Ectodermal cell (in vitro differentiated cells): ENCODE data around the gene ZNFX1.

ENCODE experiments used
- H3K27ac ChIP-seq: 2 replicates; pipeline ENCODE4 v1.7.0; 2013; ENCODE audit warnings: mild to moderate bottlenecking, low read depth, low read length; ENCODE audit not compliant: insufficient read depth, poor library complexity, severe bottlenecking
- H3K27me3 ChIP-seq: 2 replicates; pipeline ENCODE4 v1.7.0; 2013; ENCODE audit warnings: mild to moderate bottlenecking, low read length; ENCODE audit not compliant: insufficient read depth, control insufficient read depth, poor library complexity, severe bottlenecking
- H3K36me3 ChIP-seq: one replicate; pipeline ENCODE4 v1.7.0; 2013; ENCODE audit warnings: low read length; ENCODE audit not compliant: control insufficient read depth, insufficient read depth
- H3K4me1 ChIP-seq: one replicate; pipeline ENCODE4 v1.7.0; 2013; ENCODE audit warnings: low read length; ENCODE audit not compliant: control insufficient read depth, insufficient read depth
- H3K4me3 ChIP-seq: 2 replicates; pipeline ENCODE4 v1.7.0; 2013; ENCODE audit warnings: low read depth, low read length, control low read depth; ENCODE audit not compliant: insufficient read depth
- H3K9me3 ChIP-seq: 2 replicates; pipeline ENCODE4 v1.7.0; 2013; ENCODE audit warnings: mild to moderate bottlenecking, low read length, moderate library complexity; ENCODE audit not compliant: control insufficient read depth
- WGBS, 2 experiments: methylation state at CpG; one replicate each; pipeline ENCODE4 v1.1.7; 2013; ENCODE audit warnings: missing lambda C conversion rate in 2 of 2; 5-methylcytosine and 5-hydroxymethylcytosine counted together

ZNFX1 gene

GRCh38 chr20:49270177-49270576, 7.7 kb downstream of the ZNFX1 start:
- Histone ChIP-seq H3K4me1 (no peaks in the 10 kb centered on the region), H3K36me3 (peaks cover 22% of the 10 kb centered on the region)
- WGBS, 2 experiments, result 93% methylated on average over 7 of the region's 7 CpGs

GRCh38 chr20:49268600-49269365, 9.1 kb downstream of the ZNFX1 start:
- H3K36me3 ChIP-seq, result peaks cover 24% of the 10 kb centered on the region

More at GRCh38 chr20:49270177-49270576, 7.7 kb downstream of the ZNFX1 start:
- no peak overlapping the region for H3K4me3 ChIP-seq
- H3K27me3 ChIP-seq, result no peaks in the 10 kb centered on the region
- no peak overlapping the region for H3K27ac ChIP-seq
- no peaks in the 10 kb centered on the region for H3K9me3 ChIP-seq

GRCh38 chr20:49267327-49267726, 10.5 kb downstream of the ZNFX1 start:
- H3K27ac ChIP-seq, result no peak overlapping the region
- no peaks in the 10 kb centered on the region for H3K27me3 ChIP-seq
- H3K4me3 ChIP-seq, result no peak overlapping the region
- H3K9me3 ChIP-seq, result no peaks in the 10 kb centered on the region
- no peaks in the 10 kb centered on the region for H3K4me1 ChIP-seq
- peaks cover 28% of the 10 kb centered on the region for H3K36me3 ChIP-seq
- WGBS, 2 experiments, result 90 to 94% methylated on average over 2 to 3 of the region's 4 CpGs

More at GRCh38 chr20:49268600-49269365, 9.1 kb downstream of the ZNFX1 start:
- H3K9me3 ChIP-seq, result no peaks in the 10 kb centered on the region
- no peaks in the 10 kb centered on the region for H3K27me3 ChIP-seq
- no peaks in the 10 kb centered on the region for H3K4me1 ChIP-seq
- H3K4me3 ChIP-seq, result no peak overlapping the region
- no peak overlapping the region for H3K27ac ChIP-seq
- 100% methylated on average over 1 of the region's 1 CpG for WGBS, 2 experiments

- 79 to 100% methylated on average over 1 of the region's 1 CpG for WGBS, 2 experiments
- H3K36me3 ChIP-seq, result peaks cover 18% of the 10 kb centered on the region
Measured at GRCh38 chr20:49262444-49262843, 15.4 kb downstream of the ZNFX1 start.

GRCh38 chr20:49261173-49261572, 16.7 kb downstream of the ZNFX1 start:
- H3K4me3 ChIP-seq, result no peak overlapping the region
- H3K27me3 ChIP-seq, result no peaks in the 10 kb centered on the region
- H3K27ac ChIP-seq, result no peak overlapping the region
- no peaks in the 10 kb centered on the region for H3K4me1 ChIP-seq
- no peaks in the 10 kb centered on the region for H3K9me3 ChIP-seq
- peaks cover 27% of the 10 kb centered on the region for H3K36me3 ChIP-seq
- 97 to 100% methylated on average over 3 of the region's 3 CpGs for WGBS, 2 experiments

More at GRCh38 chr20:49262444-49262843, 15.4 kb downstream of the ZNFX1 start:
- Histone ChIP-seq H3K4me3 (no peak overlapping the region), H3K4me1 (no peaks in the 10 kb centered on the region), H3K27ac (no peak overlapping the region), H3K9me3 (no peaks in the 10 kb centered on the region), H3K27me3 (no peaks in the 10 kb centered on the region)

GRCh38 chr20:49260218-49260617, 17.6 kb downstream of the ZNFX1 start:
- no peak overlapping the region for H3K27ac ChIP-seq
- no peaks in the 10 kb centered on the region for H3K9me3 ChIP-seq
- H3K27me3 ChIP-seq, result no peaks in the 10 kb centered on the region
- no peak overlapping the region for H3K4me3 ChIP-seq
- H3K36me3 ChIP-seq, result peaks cover 34% of the 10 kb centered on the region
- WGBS, 2 experiments, result 96 to 99% methylated on average over 3 to 4 of the region's 4 CpGs
- no peaks in the 10 kb centered on the region for H3K4me1 ChIP-seq

- 91 to 95% methylated on average over 2 of the region's 2 CpGs for WGBS, 2 experiments
- Histone ChIP-seq H3K27me3 (no peaks in the 10 kb centered on the region), H3K27ac (no peak overlapping the region), H3K4me3 (no peak overlapping the region), H3K9me3 (no peaks in the 10 kb centered on the region), H3K36me3 (peaks cover 32% of the 10 kb centered on the region), H3K4me1 (no peaks in the 10 kb centered on the region)
Measured at GRCh38 chr20:49259799-49260198, 18.1 kb downstream of the ZNFX1 start.

GRCh38 chr20:49259284-49259683, 18.6 kb downstream of the ZNFX1 start:
- H3K27ac ChIP-seq, result no peak overlapping the region
- WGBS, 2 experiments, result 62 to 72% methylated on average over 3 to 4 of the region's 4 CpGs
- H3K27me3 ChIP-seq, result no peaks in the 10 kb centered on the region
- no peaks in the 10 kb centered on the region for H3K9me3 ChIP-seq
- no peaks in the 10 kb centered on the region for H3K4me1 ChIP-seq
- H3K36me3 ChIP-seq, result peaks cover 36% of the 10 kb centered on the region
- no peak overlapping the region for H3K4me3 ChIP-seq

- Histone ChIP-seq H3K36me3 (peaks cover 47% of the 10 kb centered on the region), H3K27me3 (no peaks in the 10 kb centered on the region), H3K9me3 (no peaks in the 10 kb centered on the region), H3K4me3 (no peak overlapping the region), H3K4me1 (no peaks in the 10 kb centered on the region), H3K27ac (no peak overlapping the region)
- WGBS, 2 experiments, result 92 to 99% methylated on average over 5 to 6 of the region's 6 CpGs
Measured at GRCh38 chr20:49256261-49256660, 21.6 kb downstream of the ZNFX1 start.

- 91 to 94% methylated on average over 5 to 6 of the region's 6 CpGs for WGBS, 2 experiments
- Histone ChIP-seq H3K4me1 (no peaks in the 10 kb centered on the region), H3K4me3 (no peak overlapping the region)
Measured at GRCh38 chr20:49252556-49253350, 25.1 kb downstream of the ZNFX1 start.

More at GRCh38 chr20:49252556-49253350, 25.1 kb downstream of the ZNFX1 start:
- Histone ChIP-seq H3K27ac (no peak overlapping the region), H3K9me3 (no peaks in the 10 kb centered on the region), H3K36me3 (peaks cover 62% of the 10 kb centered on the region), H3K27me3 (no peaks in the 10 kb centered on the region)
